CD4-positive, alpha-beta T cell treated with Interleukin-15 for 4 hours (primary cell): ENCODE results near the gene HSBP1L1.

Experiments
- DNase-seq: peaks from one replicate; pipeline ENCODE4 v3.0.0-alpha.2; 2020; ENCODE audit warnings: low spot score

HSBP1L1 gene

GRCh38 chr18:79930020-79930642 is 34.3 kb upstream of the HSBP1L1 start:
- no peak for DNase-seq

DNA sequence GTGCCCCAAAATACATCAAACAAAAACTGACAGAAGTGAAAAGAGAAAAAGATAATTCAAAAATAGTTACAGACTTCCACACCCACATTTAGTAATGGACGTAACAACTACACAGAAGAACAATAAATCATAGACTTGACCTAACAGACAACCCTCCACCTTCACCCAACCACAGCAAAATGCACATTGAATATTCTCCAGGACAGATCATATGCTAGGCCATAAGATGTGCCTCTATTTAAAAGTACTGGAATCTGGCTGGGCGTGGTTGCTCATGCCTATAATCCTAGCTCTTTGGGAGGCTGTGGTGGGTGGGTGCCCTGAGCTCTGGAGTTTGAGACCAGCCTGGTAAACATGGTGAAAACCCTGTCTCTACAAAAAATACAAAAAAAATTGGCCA is 33.0 kb upstream of the HSBP1L1 start:
- DNase-seq: no peak

DNA sequence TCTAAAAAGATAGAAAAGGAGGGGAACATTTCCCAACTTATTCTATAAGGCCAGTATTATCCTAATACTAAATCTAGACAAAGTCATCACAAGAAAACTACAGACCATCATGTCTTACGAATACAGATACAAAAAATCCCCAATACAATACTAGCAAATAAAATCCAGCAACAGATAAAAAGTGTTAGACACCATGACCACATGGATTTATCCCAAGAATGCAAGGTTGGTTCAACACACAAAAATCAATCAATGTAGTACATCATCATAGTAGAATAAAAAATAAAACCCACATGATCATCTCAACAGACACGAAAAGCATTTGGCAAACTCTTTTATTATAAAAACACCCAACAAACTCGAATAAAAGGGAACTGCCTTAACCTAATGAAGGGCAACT is 31.5 kb upstream of the HSBP1L1 start:
- DNase-seq: no peak

- no peak for DNase-seq
Measured at GRCh38 chr18:79933765-79934164, 30.7 kb upstream of the HSBP1L1 start.

- no peak for DNase-seq
Measured at GRCh38 chr18:79934311-79935097, 29.9 kb upstream of the HSBP1L1 start.

GRCh38 chr18:79935098-79935480 is 29.4 kb upstream of the HSBP1L1 start:
- DNase-seq: no peak

- DNase-seq: no peak
Measured at GRCh38 chr18:79935499-79935898, 28.9 kb upstream of the HSBP1L1 start.

DNA sequence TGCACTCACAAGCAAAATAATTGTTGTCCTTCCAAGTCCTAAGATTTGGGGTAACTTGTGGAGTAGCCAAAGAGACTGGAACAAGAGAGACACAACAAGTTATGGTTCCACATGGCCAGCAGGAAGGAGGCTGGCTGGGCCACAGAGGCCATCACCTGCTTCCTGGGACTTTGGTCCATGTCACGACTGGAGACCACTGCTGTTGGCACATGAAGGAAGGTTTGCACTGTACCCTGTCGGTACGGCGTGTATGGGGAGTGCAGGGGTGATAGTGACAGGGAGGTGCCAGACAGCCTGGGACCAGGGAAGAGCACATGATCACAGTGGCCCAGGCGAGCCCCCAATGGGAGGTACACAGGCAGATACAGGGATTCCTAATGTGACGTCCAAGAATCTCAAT is 28.5 kb upstream of the HSBP1L1 start:
- no peak for DNase-seq

DNA sequence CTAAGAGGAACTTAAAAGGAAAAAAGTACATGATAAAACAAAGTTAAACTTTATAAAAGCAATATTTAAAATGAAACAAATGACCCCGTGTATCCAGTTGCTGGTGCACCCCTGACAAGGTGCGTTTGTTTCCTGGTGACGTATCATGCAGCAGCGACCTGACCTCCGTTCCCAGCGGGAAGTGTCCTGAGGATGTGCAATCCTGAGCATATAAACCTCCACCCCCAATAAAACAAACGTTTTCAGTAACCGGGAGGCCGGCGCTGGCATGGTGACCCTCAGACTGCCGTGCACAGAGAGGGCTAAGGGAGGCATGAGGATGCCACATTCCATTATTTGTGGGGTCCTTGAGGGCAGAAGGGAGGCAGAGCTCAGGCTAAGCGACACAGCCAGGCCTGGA is 27.8 kb upstream of the HSBP1L1 start:
- no peak for DNase-seq

DNA sequence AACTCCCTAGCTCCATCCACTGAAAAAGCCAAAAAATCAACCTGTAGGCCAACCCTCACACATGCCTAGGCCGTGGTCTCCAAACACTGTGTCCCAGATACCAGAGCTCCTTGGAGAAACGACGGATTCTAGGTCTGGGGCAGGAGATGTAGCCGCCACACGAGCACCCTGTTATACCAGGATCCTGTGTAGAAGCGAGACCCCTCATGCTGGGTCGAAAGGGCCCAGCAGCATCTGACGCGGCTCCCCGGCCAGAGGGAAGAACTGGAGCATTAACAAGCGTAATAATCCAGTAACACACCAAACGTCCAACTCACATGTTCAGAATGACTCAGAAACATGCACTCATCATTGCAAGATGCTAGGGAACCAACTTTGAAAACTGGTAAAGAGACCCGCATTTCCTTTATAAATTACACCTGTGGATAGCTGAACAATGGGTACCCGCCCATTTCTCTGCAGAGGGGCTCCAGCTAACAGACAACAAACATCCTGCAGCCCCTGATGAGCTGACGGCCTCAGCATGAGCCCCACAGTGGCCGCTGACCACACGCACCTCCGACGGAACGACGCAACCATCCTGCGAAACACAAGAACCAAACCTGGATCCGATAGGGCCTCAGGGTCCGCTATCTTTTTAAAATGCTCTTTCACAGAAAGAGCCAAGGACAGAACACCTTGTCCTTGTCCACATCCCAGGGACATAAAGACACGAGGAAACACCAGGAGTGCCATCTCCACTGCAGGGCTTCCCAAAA is 27.2 kb upstream of the HSBP1L1 start:
- no peak for DNase-seq

GRCh38 chr18:79938196-79938595 is 26.2 kb upstream of the HSBP1L1 start:
- no peak for DNase-seq

DNA sequence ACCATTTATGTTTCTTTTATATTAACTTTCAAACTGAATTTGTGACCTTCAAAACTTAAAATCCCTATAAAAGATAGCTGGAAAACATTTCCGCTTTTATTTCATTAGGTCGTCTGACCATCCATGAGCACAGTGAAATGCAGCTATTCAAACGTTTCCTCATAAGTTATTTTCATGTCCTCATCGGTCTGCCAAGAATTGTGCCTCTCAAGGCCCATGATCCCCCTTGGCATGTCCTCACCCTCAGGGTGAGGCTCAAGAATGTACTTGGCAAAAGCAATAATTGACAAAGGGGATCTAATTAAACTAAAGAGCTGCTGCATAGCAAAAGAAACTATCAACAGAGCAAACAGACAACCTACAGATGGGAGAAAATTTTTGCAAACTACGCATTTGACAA is 25.3 kb upstream of the HSBP1L1 start:
- no peak for DNase-seq

DNA sequence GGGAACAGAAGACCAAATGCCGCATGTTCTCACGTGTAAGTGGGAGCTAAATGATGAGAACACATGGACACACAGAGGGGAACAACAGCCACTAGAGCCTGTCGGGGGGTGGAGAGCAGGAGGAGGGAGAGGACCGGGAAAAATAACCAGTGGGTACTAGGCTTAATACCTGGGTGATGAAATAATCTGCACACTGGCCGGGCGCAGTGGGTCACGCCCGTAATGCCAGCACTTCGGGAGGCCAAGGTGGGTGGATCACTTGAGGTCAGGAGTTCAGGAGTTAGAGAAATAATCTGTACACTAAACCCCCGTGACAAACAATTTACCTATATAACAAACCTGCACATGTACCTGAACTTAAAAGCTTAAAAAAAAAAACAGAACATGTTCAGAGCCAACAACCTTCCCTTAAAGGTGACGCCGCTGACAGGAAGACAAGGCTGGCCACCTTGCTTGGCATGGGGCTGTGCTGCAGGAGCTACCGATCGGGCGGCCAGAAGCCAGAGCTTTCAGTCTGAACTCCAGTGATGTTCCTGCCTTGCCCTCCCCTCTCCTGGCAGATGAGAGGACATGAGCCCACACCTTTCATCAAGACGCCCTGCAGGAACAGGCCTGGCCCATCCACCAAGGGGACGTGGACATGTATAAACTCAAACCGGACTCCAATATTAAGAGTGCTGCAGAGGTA is 24.2 kb upstream of the HSBP1L1 start:
- DNase-seq: no peak

DNA sequence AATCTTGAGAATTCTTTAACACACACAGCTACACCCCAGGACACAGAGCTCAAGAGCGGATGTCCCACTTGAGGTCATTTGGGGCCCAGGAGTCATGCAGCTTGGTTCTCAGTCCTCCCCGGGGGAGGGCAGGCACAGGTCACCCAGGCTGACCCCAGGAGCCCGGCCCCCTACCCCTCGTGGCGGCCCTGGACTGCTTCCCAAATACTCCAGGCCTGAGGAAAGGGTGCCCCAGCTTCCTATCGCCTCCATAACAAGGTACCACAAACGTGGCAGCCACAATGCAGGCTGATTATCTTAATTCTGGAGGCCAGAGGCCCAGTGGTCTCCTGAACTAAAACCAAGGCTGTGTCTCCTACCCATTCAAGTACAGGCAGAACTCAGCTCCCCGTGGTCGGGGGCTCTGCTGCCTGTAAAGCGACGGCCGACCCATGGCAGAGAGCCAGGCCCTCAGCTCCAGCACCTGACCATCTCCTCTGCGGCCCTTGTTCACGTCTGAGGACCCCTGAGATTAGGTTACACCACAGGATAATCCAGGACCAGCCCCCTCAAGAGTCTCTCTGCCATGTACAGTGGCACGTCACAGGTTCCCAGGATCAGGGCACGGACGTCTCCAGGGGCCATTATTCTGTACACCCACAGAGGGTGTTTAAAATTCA is 23.5 kb upstream of the HSBP1L1 start:
- no peak for DNase-seq

- no peak for DNase-seq
Measured at GRCh38 chr18:79941473-79942119, 22.8 kb upstream of the HSBP1L1 start.

- DNase-seq: no peak
Measured at GRCh38 chr18:79942211-79942610, 22.2 kb upstream of the HSBP1L1 start.

GRCh38 chr18:79942786-79943607 is 21.4 kb upstream of the HSBP1L1 start:
- no peak for DNase-seq

DNA sequence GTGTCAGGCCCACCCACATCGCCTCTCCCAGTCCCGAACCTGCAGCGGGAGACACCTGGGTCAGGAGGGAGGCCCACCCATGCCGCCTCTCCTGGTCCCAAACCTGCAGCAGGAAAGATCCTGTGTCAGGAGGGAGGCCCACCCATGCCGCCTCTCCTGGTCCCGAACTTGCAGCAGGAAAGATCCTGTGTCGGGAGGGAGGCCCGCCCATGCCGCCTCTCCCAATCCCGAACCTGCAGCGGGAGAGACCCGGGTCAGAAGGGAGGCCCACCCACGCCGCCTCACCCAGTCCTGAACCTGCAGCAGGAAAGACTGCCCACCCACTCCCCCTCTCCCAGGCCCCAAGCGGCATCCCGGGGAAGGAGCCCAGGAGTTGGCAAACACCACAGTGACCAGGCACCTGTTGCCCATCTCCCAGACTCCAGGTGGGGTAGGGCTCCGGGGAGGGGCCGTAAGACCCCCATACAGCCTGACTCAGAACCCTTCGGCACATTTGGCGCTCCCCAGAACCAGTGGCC is 20.8 kb upstream of the HSBP1L1 start:
- DNase-seq: no peak

DNA sequence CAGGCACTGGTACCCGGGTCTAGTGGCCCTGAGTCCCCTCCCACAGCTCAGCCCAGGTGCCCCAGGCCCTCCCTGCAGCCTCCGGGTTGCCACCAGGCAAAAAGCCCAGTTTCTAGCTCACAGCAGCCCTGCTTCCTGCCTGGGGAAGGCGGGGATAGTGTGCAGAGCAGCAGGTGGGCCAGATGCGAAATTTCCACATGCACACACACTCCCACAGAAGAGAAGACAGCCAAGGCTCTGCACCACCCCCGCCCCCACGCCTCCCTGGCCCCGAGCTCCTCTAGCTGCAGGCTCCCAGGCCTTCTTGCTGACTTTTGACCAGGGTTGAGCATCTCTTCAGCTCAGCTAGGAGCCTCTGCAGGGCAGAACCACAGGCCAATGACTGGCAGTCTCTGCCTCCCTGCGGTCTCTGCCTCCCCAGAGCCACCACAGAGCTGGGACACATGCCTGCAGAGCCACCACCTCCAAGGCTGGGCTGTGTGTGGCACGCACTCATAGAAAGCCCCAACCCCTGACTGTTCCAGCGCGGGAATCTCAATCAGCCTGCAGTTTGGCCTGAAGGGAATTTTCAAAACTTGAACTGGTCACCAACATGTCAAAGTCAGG is 20.2 kb upstream of the HSBP1L1 start:
- no peak for DNase-seq

DNA sequence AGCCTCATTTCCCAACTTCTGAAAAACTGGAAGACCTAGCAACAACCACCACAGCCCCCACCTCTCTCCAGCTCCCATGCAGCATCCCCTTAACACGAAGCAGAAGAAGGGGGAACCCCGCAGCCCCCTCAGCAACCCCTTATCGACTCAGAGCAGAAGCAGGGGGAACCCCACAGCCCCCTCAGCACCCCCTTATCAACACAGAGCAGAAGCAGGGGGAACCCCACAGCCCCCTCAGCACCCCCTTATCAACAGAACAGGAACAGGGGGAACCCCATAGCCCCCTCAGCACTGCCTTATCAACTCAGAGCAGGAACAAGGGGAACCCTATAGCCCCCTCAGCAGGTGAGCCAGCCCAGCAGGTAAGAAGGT is 19.7 kb upstream of the HSBP1L1 start:
- DNase-seq: no peak
